H1 (cell line): Measurements from ENCODE around the gene BTBD3. TPM values are rescaled to one million over a fixed set of nuclear protein-coding genes. Genes with fewer than 3 reads are reported as not detected.

Source experiments
- CTCF ChIA-PET: fragments of 300-600 bp; sonication (Branson Sonifier 250); formaldehyde crosslinking; loops from one replicate; lab custom pipeline; 2021; ENCODE audit not compliant: partially characterized antibody; lab: Charles Lee
- POLR2A ChIA-PET: fragments of 300-600 bp; sonication (Branson Sonifier 250); formaldehyde crosslinking; loops from one replicate; lab custom pipeline; 2021; ENCODE audit warnings: inconsistent platforms; ENCODE audit not compliant: partially characterized antibody; lab: Charles Lee
- DNase-seq, 2 experiments: peaks; one replicate each; pipeline versions ENCODE4 v3.0.0 to v3.0.0-alpha.2; 2010 to 2022; ENCODE audit warnings: low spot score in 2 of 2, low read depth in 1 of 2, mixed read lengths in 1 of 2
- FAIRE-seq: peaks from 2 replicates; lab custom pipeline; 2011; peaks lifted over from hg19 to GRCh38; lab: Jason Lieb, UNC
- H2AFZ ChIP-seq: 2 replicates; pipeline ENCODE4 v1.8.1; 2012; ENCODE audit warnings: low read length, inconsistent platforms
- H2AK5ac ChIP-seq: 2 replicates; pipeline ENCODE4 v1.6.1; 2013; ENCODE audit warnings: low read depth, low read length
- H2BK120ac ChIP-seq: replicated peaks from 2 replicates; pipeline ENCODE3; 2013; ENCODE audit warnings: low read depth, low read length, inconsistent platforms
- H2BK12ac ChIP-seq: 2 replicates; pipeline ENCODE4 v1.6.1; 2013; ENCODE audit warnings: low read depth, low read length
- H2BK15ac ChIP-seq: 2 replicates; pipeline ENCODE4 v1.6.1; 2013; ENCODE audit warnings: low read length
- H2BK20ac ChIP-seq: 2 replicates; pipeline ENCODE4 v1.6.1; 2013; ENCODE audit warnings: low read length
- H2BK5ac ChIP-seq: 2 replicates; pipeline ENCODE4 v1.6.1; 2013; ENCODE audit warnings: low read depth, low read length
- H3K14ac ChIP-seq: 2 replicates; pipeline ENCODE4 v1.6.1; 2013; ENCODE audit warnings: inconsistent platforms; ENCODE audit not compliant: insufficient read length
- H3K18ac ChIP-seq: 2 replicates; pipeline ENCODE4 v1.6.1; 2013; ENCODE audit warnings: low read length; ENCODE audit errors: extremely low read depth
- H3K23ac ChIP-seq: 2 replicates; pipeline ENCODE4 v1.6.1; 2013; ENCODE audit warnings: inconsistent platforms; ENCODE audit not compliant: insufficient read length
- H3K23me2 ChIP-seq: 2 replicates; pipeline ENCODE4 v1.6.1; 2013; ENCODE audit warnings: low read depth, low read length
- H3K27ac ChIP-seq: 2 replicates; pipeline ENCODE4 v1.6.1; 2011; ENCODE audit warnings: low read depth, low read length, inconsistent platforms
- H3K27me3 ChIP-seq, 4 experiments: replicated peaks in 1 of 4; 1 replicate in 1 of 4; 2 replicates in 3 of 4; pipeline versions ENCODE4 v1.6.1 to v1.8.1; 2011 to 2013; ENCODE audit warnings: low read length in 3 of 4, mild to moderate bottlenecking in 3 of 4, inconsistent platforms in 2 of 4, mixed read lengths in 2 of 4, moderate library complexity in 1 of 4; ENCODE audit not compliant: control insufficient read depth in 3 of 4, insufficient read depth in 3 of 4; ENCODE audit errors: extremely low read depth in 1 of 4
- H3K36me3 ChIP-seq, 4 experiments: 2 replicates each; pipeline versions ENCODE4 v1.6.1 to v1.8.1; 2011 to 2013; ENCODE audit warnings: mild to moderate bottlenecking in 4 of 4, low read length in 3 of 4, moderate library complexity in 2 of 4, control low read depth in 1 of 4, inconsistent platforms in 1 of 4; ENCODE audit not compliant: insufficient read depth in 4 of 4, control insufficient read depth in 2 of 4
- H3K4ac ChIP-seq: replicated peaks from 2 replicates; pipeline ENCODE3; 2013; ENCODE audit warnings: low read length, low read depth, mixed read lengths, inconsistent platforms; ENCODE audit not compliant: insufficient read length
- H3K4me1 ChIP-seq, 4 experiments: replicated peaks in 1 of 4; 1 replicate in 1 of 4; 2 replicates in 3 of 4; pipeline versions ENCODE4 v1.6.1 to v1.8.1; 2011 to 2013; ENCODE audit warnings: low read length in 3 of 4, inconsistent platforms in 2 of 4, mixed read lengths in 1 of 4; ENCODE audit not compliant: insufficient read depth in 4 of 4, control insufficient read depth in 3 of 4
- H3K4me2 ChIP-seq, 2 experiments: 2 replicates each; pipeline versions ENCODE4 v1.6.1 to v1.8.1; 2011 to 2013; ENCODE audit warnings: low read depth in 2 of 2, low read length in 2 of 2, control low read depth in 1 of 2, inconsistent platforms in 1 of 2, mild to moderate bottlenecking in 1 of 2; ENCODE audit not compliant: insufficient read depth in 1 of 2
- H3K4me3 ChIP-seq, 4 experiments: fragments of 200-600, 300-600 bp in 1 of 4; sonication (generic), shearing (Covaris generic), sonication (Bioruptor Twin) in 1 of 4; 2 replicates each; pipeline versions ENCODE4 v1.5.1 to v1.8.1; 2011 to 2016; ENCODE audit warnings: low read length in 4 of 4, low read depth in 3 of 4, control low read depth in 2 of 4, inconsistent platforms in 2 of 4, mild to moderate bottlenecking in 2 of 4, mixed read lengths in 1 of 4, moderate library complexity in 1 of 4; ENCODE audit not compliant: insufficient read depth in 2 of 4; ENCODE audit errors: extremely low read depth in 1 of 4
- H3K56ac ChIP-seq: replicated peaks from 2 replicates; pipeline ENCODE3; 2013; ENCODE audit warnings: low read depth, mild to moderate bottlenecking, mixed read lengths, low read length, inconsistent platforms; ENCODE audit not compliant: insufficient read length
- H3K79me1 ChIP-seq: 2 replicates; pipeline ENCODE4 v1.6.1; 2013; ENCODE audit warnings: low read depth, low read length, control low read depth
- H3K79me2 ChIP-seq, 2 experiments: 2 replicates each; pipeline versions ENCODE4 v1.6.1 to v1.8.1; 2012 to 2013; ENCODE audit warnings: low read length in 2 of 2, mild to moderate bottlenecking in 2 of 2, inconsistent platforms in 1 of 2; ENCODE audit not compliant: insufficient read depth in 2 of 2, control insufficient read depth in 1 of 2
- H3K9ac ChIP-seq, 4 experiments: replicated peaks in 1 of 4; 1 replicate in 1 of 4; 2 replicates in 3 of 4; pipeline versions ENCODE4 v1.6.1 to v1.8.1; 2011 to 2013; ENCODE audit warnings: low read depth in 3 of 4, low read length in 3 of 4, control low read depth in 2 of 4, mild to moderate bottlenecking in 2 of 4, moderate library complexity in 2 of 4, inconsistent platforms in 1 of 4; ENCODE audit errors: extremely low read depth in 1 of 4
- H3K9me3 ChIP-seq, 2 experiments: 2 replicates each; pipeline versions ENCODE4 v1.6.1 to v1.8.1; 2012 to 2013; ENCODE audit warnings: mild to moderate bottlenecking in 2 of 2, moderate library complexity in 2 of 2, control low read depth in 1 of 2, inconsistent platforms in 1 of 2, low read depth in 1 of 2, low read length in 1 of 2, mixed read lengths in 1 of 2; ENCODE audit not compliant: insufficient read depth in 2 of 2
- H4K20me1 ChIP-seq, 2 experiments: replicated peaks in 1 of 2; 2 replicates each; pipeline versions ENCODE3 to v1.8.1; 2011 to 2013; ENCODE audit warnings: inconsistent platforms in 2 of 2, low read length in 2 of 2, mild to moderate bottlenecking in 1 of 2; ENCODE audit not compliant: insufficient read depth in 2 of 2, control insufficient read depth in 1 of 2
- H4K5ac ChIP-seq: 2 replicates; pipeline ENCODE4 v1.6.1; 2013; ENCODE audit warnings: low read length, low read depth, mixed read lengths, inconsistent platforms; ENCODE audit not compliant: insufficient read length
- H4K8ac ChIP-seq: 2 replicates; pipeline ENCODE4 v1.8.0; 2013; ENCODE audit warnings: mild to moderate bottlenecking, moderate library complexity, low read length, inconsistent platforms; ENCODE audit not compliant: insufficient read depth; ENCODE audit errors: extremely low read depth
- H4K91ac ChIP-seq: replicated peaks from 2 replicates; pipeline ENCODE3; 2013; ENCODE audit warnings: low read length, mixed read lengths, inconsistent platforms; ENCODE audit not compliant: insufficient read length
- ASH2L ChIP-seq: fragments of 200-600, 300-600 bp; sonication (generic); IDR thresholded peaks from one replicate; pipeline ENCODE4 v1.7.1; 2017; ENCODE audit warnings: low read length
- KDM4A ChIP-seq: IDR thresholded peaks from one replicate; pipeline ENCODE4 v1.7.1; 2012; ENCODE audit warnings: low read depth, mild to moderate bottlenecking, moderate library complexity, low read length, inconsistent platforms; ENCODE audit not compliant: severe bottlenecking
- NRF1 ChIP-seq: IDR thresholded peaks from 2 replicates; pipeline ENCODE4 v1.6.1; 2011; ENCODE audit warnings: mild to moderate bottlenecking, low read depth, low read length, improper control_type of control experiment
- PHF8 ChIP-seq: fragments of 200-600 bp; sonication (generic); conservative IDR thresholded peaks from 2 replicates; pipeline ENCODE4 v1.7.1; 2012; ENCODE audit warnings: low read depth, mild to moderate bottlenecking, inconsistent platforms, low read length, moderate library complexity
- RBBP5 ChIP-seq: IDR thresholded peaks from 2 replicates; pipeline ENCODE4 v1.7.1; 2012; ENCODE audit warnings: low read depth, mild to moderate bottlenecking, inconsistent platforms, low read length, moderate library complexity, borderline replicate concordance
- SIN3A ChIP-seq, 2 experiments: IDR thresholded peaks in 1 of 2; conservative IDR thresholded peaks in 1 of 2; 2 replicates each; pipeline ENCODE4 v1.6.1; 2011 to 2012; ENCODE audit warnings: low read length in 2 of 2, improper control_type of control experiment in 1 of 2, low read depth in 1 of 2, mild to moderate bottlenecking in 1 of 2
- ZNF274 ChIP-seq: IDR thresholded peaks from 2 replicates; pipeline ENCODE4 v1.7.0; 2012; ENCODE audit warnings: low read length, borderline replicate concordance; ENCODE audit errors: extremely low read depth
- WGBS, 2 experiments: shearing (Covaris generic) in 1 of 2; methylation state at CpG; one replicate each; pipeline versions ENCODE4 v1.1.6 to v1.1.7; 2013 to 2015; ENCODE audit warnings: low lambda C conversion rate in 2 of 2, mixed read lengths in 2 of 2, inconsistent platforms in 1 of 2, low coverage in 1 of 2, missing lambda C conversion rate in 1 of 2; ENCODE audit not compliant: insufficient replicate concordance in 2 of 2, insufficient coverage in 1 of 2, insufficient read length in 1 of 2; ENCODE audit errors: extremely low coverage in 1 of 2, missing lambda C conversion rate in 1 of 2; 5-methylcytosine and 5-hydroxymethylcytosine counted together
- polyA plus RNA-seq, 7 experiments: library from polyadenylated mRNA; depleted of rRNA in 3 of 7; stranded (reverse) in 5 of 7; unstranded in 2 of 7; fragments of >200 nt in 5 of 7; fragments of 200-250 nt in 2 of 7; gene quantifications; 1 replicate in 5 of 7; 2 replicates in 1 of 7; 4 replicates in 1 of 7; pipeline versions ENCODE4 v1.2.1 to v1.2.3, GENCODE V29; 2011 to 2013; ENCODE audit warnings: missing spikeins in 2 of 7, mixed read lengths in 2 of 7
- total RNA-seq: library from RNA; stranded (reverse); fragmentation: NEBNext Ultra II Directional; extraction: Animal tissue kit (Norgen Biotek cat#: 25700); gene quantifications from 2 replicates; pipeline ENCODE4 v1.2.1, GENCODE V29; 2021

The BTBD3 gene
- total and polyA plus RNA-seq, 2 of the 8 experiments (the other 6 are each of a cell fraction or from before 2014, with no cell fraction given), result 36.7 to 45.5 TPM

DNA sequence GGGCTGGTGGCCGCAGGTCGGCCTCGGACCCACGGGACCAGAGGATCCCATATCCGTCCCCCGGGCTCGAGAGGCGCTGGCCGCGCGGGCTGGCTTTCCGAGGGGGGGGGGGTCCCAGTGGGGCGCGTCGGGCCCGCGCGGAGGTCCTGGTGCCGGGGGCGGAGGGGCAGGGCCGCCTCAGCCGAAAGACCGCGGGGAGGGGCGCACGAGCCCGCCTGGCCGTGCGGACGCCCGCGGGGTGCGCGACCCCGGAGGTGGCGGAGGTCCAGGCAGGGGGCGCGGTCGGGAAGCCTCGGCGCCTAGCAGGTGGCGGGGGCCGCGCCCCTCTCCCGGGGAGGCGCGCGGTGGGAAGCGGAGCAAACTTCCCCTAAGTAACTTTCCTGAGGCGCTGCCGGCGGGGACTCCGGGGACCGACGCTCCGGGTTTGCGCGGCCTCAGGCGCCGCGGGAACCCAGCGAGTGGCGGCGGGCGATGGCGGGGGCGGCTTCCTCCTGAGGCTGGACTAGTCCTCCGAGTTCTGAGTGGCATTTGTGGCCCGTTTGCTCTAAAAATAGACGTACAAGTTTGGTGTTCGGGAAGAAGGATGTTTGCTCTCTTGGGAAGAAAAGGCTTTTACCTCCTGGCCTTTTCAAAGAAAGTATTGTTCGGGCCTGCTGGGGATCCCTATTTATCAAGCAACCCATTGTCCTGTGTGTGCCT is 26.5 kb upstream of the BTBD3 start:
- H3K4ac ChIP-seq, result no peak overlapping the region
- peaks cover 5% of the 10 kb centered on the region for H3K79me1 ChIP-seq
- no peak overlapping the region for H3K23ac ChIP-seq
- H4K20me1 ChIP-seq, result peaks cover 0 to 6% of the 10 kb centered on the region in 2 experiments
- peak overlapping the region; percentile 46 to 78 (median 70); a peak in 6 of 7 replicates for H3K9ac ChIP-seq
- no peak overlapping the region for H2BK15ac ChIP-seq
- no peak overlapping the region for H2AFZ ChIP-seq
- H4K8ac ChIP-seq, result peak overlapping the region; percentile 73; the same call in 1 of the 2 replicates
- H2BK5ac ChIP-seq, result no peak overlapping the region
- H2BK12ac ChIP-seq, result no peak overlapping the region
- no peak overlapping the region; the same call in 1 of the 2 replicates for H3K18ac ChIP-seq
- H4K91ac ChIP-seq, result no peak overlapping the region
- FAIRE-seq, result no peak
- peak in 1 of 2 experiments; percentile 59 for DNase-seq
- H2BK20ac ChIP-seq, result no peak overlapping the region
- peak overlapping the region; percentile 47 for H4K5ac ChIP-seq
- ChIA-PET CTCF (no interaction called here), POLR2A (no interaction called here)
- no peak overlapping the region for H2AK5ac ChIP-seq
- peak overlapping the region; percentile 54; the same call in 1 of the 2 replicates for H3K27ac ChIP-seq
- H3K4me2 ChIP-seq, result peak overlapping the region; percentile 71 to 96
- H3K14ac ChIP-seq, result no peak overlapping the region
- H3K56ac ChIP-seq, result peak overlapping the region; percentile 1
- H3K36me3 ChIP-seq, result no peaks in the 10 kb centered on the region; a peak in 1 of 8 replicates
- peaks cover 4 to 8% (median 6%) of the 10 kb centered on the region in 4 experiments; a peak in 4 of 7 replicates for H3K4me1 ChIP-seq
- no peaks in the 10 kb centered on the region for H3K9me3 ChIP-seq
- H2BK120ac ChIP-seq, result no peak overlapping the region
- H3K79me2 ChIP-seq, result peaks cover 13 to 46% of the 10 kb centered on the region in 2 experiments; a peak in 3 of 4 replicates
- TF ChIP-seq NRF1, result no peak
- peak; percentile 85 for TF ChIP-seq KDM4A
- peak; percentile 73; the same call in 1 of the 2 replicates for TF ChIP-seq RBBP5
- peak; percentile 62; the same call in 1 of the 2 replicates for TF ChIP-seq PHF8
- TF ChIP-seq SIN3A (conservative IDR thresholded peaks at IDR 0.05 in 1 of 2, IDR thresholded peaks at IDR 0.05 in 1 of 2; ENCODE audit: low read depth in 1 of 2, low read length in 2 of 2), result 0 out of 4 replicates have a peak, but pooled peaks of 1 of the 2 experiments have one; percentile 20
- peak; percentile 87 for TF ChIP-seq ASH2L
- no peak for TF ChIP-seq ZNF274
- TF ChIP-seq, all 59 proteins: peak for 5
- Histone ChIP-seq H3K23me2 (peaks cover 10% of the 10 kb centered on the region), H3K4me3 (peak overlapping the region; percentile 76 to 92 (median 82)), H3K27me3 (no peaks in the 10 kb centered on the region; a peak in 2 of 7 replicates)
- WGBS, 2 experiments, result 1% methylated on average over 29 of the region's 72 CpGs; no CpG with 5 or more reads in 1 of the 2 experiments
